ENCODE measurements around the gene SPATA20.

SPATA20 gene

GRCh38 chr17:50604513-50604912 lies 57.5 kb downstream of the SPATA20 start:
- no peak for DNase-seq

GRCh38 chr17:50605429-50605828 lies 58.5 kb downstream of the SPATA20 start:
- DNase-seq, result no peak
